GF-D8 (cell line): Measurements from ENCODE around the gene NPPB.

ENCODE experiments used
- DNase-seq: peaks from one replicate; lab custom pipeline; 2025; lab: John Stamatoyannopoulos, UW

Gene NPPB

DNA sequence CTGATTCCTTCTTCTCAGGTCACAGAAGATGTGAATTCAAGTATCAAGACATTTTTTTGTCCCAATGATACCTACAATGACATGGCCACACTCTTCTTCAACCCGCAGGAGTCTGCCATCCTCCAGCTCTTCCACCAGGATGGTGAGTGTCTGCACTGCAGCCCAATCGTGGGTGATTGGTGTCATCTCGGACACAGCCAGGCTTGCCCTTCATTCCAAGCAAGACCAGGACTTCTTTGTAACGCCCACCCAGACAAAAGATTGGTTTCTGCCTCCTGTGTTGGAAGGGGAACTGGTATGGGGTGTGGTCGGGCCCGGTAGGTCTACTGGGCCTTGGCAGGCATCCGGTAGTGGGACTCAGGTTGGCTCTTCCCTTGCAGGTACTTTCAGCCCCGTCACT lies 25.2 kb downstream of the NPPB start:
- DNase-seq: no peak

DNA sequence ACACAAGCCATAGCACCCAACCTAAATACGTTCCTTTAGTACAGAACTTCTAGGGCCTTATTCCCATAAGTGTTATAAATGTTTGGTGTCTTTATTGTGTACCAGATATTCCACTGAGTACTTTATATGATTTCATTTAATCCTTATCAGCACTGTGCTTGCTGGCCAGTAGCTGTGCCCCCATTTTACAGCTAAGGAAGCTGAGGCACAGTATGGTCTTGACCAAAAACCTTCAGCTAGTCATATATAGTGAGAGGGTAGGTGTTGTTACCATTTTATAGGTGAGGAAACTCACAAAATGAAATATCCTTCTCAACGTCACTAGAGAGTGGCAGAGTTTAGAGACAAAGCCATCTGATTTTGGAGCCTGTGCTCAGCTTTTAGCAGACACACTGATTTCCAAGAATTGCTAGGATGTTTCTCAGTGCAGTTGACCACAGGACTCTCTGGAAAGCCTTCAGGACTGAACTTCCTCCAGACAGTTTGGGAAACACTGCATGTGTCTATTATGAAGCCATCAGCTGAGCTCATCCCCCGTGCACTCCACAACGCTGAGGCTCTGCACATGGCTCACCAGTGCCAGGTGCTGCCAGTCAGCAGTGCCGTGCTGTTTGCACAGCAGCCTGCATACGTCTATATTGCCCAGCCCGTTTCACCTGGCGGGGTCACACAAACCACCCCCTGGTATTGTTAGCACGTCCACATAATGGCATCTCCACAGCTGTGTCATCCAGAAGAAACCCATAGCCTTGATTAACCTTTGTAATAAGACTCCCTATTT lies 26.6 kb downstream of the NPPB start:
- DNase-seq: peak; percentile 52

DNA sequence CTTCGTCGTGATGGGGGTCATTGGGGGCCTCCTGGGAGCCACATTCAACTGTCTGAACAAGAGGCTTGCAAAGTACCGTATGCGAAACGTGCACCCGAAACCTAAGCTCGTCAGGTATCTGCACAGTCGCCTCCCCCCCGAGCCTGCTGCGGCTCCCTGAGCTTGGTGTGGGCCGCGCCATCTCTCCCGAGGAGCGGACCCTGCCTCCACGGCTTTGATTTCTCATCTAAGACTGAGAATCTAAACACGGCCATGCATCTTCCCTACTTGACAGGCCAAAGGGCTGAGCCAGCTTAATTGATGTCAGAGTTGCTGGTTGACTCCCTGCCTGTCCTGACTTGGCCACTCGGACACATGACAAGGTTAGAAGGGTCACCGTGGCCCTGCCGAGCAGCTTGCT lies 30.2 kb downstream of the NPPB start:
- no peak for DNase-seq

DNA sequence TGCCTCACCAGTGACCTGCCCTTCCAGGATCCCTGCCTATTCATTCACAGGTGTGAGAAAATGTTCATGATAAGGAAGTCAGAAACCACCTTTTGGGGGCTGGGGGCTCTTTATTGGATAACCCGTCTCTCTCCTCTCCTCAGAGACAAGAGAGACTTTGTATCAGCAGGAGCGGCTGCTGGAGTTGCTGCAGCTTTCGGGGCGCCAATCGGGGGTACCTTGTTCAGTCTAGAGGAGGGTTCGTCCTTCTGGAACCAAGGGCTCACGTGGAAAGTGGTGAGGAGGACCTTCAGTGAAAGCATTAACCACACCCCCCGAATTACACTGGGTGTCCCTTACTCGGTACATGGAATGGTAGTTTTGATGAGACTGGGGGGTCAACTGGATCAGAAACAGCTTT lies 31.8 kb downstream of the NPPB start:
- DNase-seq: no peak

DNA sequence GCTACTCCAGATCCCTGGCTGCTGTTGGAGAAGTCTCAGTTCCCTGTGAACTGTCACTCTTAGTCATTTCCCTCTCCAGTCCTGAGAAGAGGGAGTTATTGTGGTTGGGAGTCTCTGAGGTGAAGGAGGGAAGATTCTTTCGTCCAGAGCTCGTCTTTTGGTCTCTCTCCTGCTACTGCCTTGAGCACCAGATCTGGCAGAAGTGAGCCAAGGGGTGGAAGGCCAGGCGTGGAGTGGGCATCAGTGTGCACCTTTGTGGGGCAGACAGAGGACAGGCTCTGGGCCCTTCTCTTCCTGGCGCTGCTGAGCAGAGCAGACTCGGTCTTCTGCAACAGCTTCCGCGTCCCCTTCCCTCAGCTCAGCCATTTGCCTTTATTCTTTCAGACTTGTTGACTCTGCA lies 33.6 kb downstream of the NPPB start:
- no peak for DNase-seq

DNA sequence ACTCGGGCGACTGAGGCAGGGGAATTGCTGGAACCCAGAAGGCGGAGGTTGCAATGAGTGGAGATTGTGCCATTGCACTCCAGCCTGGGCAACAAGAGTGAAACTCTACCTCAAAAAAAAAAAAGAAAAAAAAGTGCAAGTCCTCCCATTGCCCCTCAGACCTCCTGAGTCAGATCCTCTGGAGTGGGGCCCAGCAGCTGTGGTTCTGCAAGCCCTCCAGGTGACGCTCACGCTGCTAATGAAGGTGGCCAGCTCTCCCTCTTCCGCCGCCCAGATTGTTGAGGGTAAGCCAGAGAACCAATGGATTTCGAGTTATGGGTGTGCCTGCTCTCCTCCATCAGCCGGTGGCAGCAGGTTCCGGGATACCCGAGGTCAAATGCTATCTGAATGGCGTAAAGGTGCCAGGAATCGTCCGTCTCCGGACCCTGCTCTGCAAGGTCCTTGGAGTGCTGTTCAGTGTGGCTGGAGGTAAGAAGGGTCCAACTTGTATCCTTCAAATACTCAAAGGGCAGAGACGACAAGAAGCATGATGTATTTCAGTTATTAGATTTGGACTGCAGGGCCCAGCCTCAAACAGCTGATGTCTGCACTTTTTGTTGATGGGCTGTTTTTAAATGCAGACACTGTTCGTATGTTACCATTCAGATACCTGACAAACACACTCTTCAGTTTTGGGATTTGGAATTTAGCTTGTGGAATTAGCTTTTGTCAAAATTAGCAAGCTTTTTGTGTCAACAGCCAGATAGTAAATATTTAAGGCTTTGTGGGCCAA lies 35.2 kb downstream of the NPPB start:
- no peak for DNase-seq

DNA sequence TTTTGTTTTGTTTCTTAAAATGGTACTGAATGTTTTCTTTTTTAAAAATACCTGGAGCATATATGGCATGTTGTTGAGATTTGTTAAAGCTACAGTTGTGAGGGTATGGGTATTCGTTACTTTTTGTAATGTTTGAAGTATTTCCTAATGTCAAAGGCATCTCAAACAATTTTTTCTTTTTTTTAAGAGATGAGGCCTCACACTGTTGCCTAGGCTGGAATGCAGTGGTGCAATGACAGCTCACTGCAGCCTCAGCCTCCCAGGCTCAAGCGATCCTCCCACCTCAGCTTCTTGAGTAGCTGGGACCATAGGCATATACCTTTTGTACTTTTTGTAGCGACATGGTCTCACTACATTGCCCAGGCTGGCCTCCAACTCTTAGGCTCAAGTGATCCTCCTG lies 36.7 kb downstream of the NPPB start:
- DNase-seq: no peak

DNA sequence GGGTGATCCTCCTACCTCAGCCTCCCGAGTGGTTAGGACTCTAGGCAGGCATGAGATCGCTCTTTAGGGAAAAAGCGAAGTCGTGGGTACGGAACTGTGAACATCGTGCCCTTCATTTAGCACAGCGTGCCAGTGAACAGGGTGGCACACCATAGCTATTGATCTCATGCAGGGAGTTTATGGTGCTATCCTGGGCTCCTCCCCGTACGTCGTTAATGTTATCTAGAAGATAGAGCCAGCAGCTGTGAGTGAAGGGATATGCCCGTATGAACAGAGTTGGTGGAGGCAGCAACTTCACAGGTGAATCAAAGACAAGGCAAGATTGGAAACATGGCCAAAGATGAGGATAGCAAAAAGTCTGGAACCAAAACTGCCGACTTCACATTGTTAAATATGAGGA lies 41.6 kb downstream of the NPPB start:
- no peak for DNase-seq

DNA sequence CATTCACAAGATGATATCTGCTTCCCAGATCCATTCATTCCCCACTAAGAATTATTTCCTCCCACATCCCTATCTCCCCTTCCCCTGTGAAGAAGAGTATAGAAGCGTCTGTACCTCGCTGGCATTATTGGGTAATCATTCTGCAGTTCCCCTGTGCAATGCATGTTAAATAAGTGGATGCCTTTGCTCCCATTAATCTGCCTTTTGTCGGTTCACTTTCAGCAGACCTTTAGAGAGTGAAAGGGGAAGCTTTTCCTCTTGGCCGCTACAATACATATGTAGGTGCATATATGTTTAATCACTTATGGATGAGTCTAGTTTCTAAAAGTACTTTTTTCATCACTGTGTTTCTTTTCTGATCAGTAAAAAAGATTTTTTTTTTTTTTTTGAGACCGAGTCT lies 45.7 kb downstream of the NPPB start:
- no peak for DNase-seq
